GM12878 (cell line): Measurements from ENCODE around the gene GNPTAB. TPM values are rescaled to one million over a fixed set of nuclear protein-coding genes. Genes with fewer than 3 reads are reported as not detected.
A peak's percentile ranks its signal among the peaks of the same experiment; 100 is the strongest.

Experiments used
- BCL11A ChIP-seq: IDR thresholded peaks from 2 replicates; pipeline ENCODE4 v1.6.1; 2011; ENCODE audit warnings: low read depth, low read length
- CBFB ChIP-seq: IDR thresholded peaks from 2 replicates; pipeline ENCODE4 v1.6.1; 2016; ENCODE audit warnings: antibody characterized with exemption, low read depth
- CTCF ChIP-seq, 3 experiments: IDR thresholded peaks in 2 of 3; conservative IDR thresholded peaks in 1 of 3; 2 replicates each; pipeline ENCODE4 v1.5.1; 2011; ENCODE audit warnings: low read depth in 3 of 3, low read length in 3 of 3, mild to moderate bottlenecking in 3 of 3, control low read depth in 2 of 3, moderate library complexity in 2 of 3, inconsistent platforms in 1 of 3, mixed read lengths in 1 of 3; ENCODE audit not compliant: control insufficient read depth in 2 of 3, insufficient read depth in 1 of 3; ENCODE audit errors: extremely low read depth in 1 of 3
- ESRRA ChIP-seq: IDR thresholded peaks from 2 replicates; pipeline ENCODE4 v1.6.1; 2012; ENCODE audit warnings: mild to moderate bottlenecking, low read length, improper control_type of control experiment
- FOXM1 ChIP-seq: IDR thresholded peaks from 2 replicates; pipeline ENCODE4 v1.6.1; 2012; ENCODE audit warnings: low read depth, mild to moderate bottlenecking, inconsistent platforms, low read length, moderate library complexity
- GATAD2B ChIP-seq: fragments of 450-650 bp; conservative IDR thresholded peaks from 2 replicates; pipeline ENCODE4 v1.6.1; 2017; ENCODE audit warnings: low read depth, mild to moderate bottlenecking, moderate library complexity
- IKZF1 ChIP-seq: fragments of 450-650 bp; conservative IDR thresholded peaks from 2 replicates; pipeline ENCODE4 v1.6.1; 2017; ENCODE audit warnings: antibody characterized with exemption, mild to moderate bottlenecking
- IKZF2 ChIP-seq, 2 experiments: fragments of 450-650 bp; IDR thresholded peaks; 2 replicates each; pipeline ENCODE4 v1.6.1; 2017; ENCODE audit warnings: mild to moderate bottlenecking in 2 of 2, moderate library complexity in 2 of 2
- IRF4 ChIP-seq: IDR thresholded peaks from 2 replicates; pipeline ENCODE4 v1.6.1; 2011; ENCODE audit warnings: low read depth, low read length
- JUND ChIP-seq: IDR thresholded peaks from 2 replicates; pipeline ENCODE4 v1.6.1; 2012; ENCODE audit warnings: low read depth, mild to moderate bottlenecking, low read length, improper control_type of control experiment, moderate library complexity
- NFYB ChIP-seq: IDR thresholded peaks from 2 replicates; pipeline ENCODE4 v1.6.1; 2011; ENCODE audit warnings: low read depth, mild to moderate bottlenecking, low read length, improper control_type of control experiment, moderate library complexity; ENCODE audit not compliant: insufficient read depth
- NR2F1 ChIP-seq: fragments of 450-650 bp; conservative IDR thresholded peaks from 2 replicates; pipeline ENCODE4 v1.6.1; 2017; ENCODE audit warnings: mild to moderate bottlenecking
- PAX5 ChIP-seq: IDR thresholded peaks from 2 replicates; pipeline ENCODE4 v1.6.1; 2011; ENCODE audit warnings: low read depth, low read length, borderline replicate concordance
- PAX8 ChIP-seq: fragments of 450-650 bp; IDR thresholded peaks from 2 replicates; pipeline ENCODE4 v1.6.1; 2017; ENCODE audit warnings: mild to moderate bottlenecking, moderate library complexity
- PBX3 ChIP-seq: IDR thresholded peaks from 2 replicates; pipeline ENCODE4 v1.6.1; 2011; ENCODE audit warnings: mild to moderate bottlenecking, low read depth, low read length, moderate library complexity; ENCODE audit not compliant: insufficient replicate concordance
- PML ChIP-seq: IDR thresholded peaks from 2 replicates; pipeline ENCODE4 v1.6.1; 2012; ENCODE audit warnings: low read length, inconsistent platforms
- POLR2A ChIP-seq: IDR thresholded peaks from 2 replicates; pipeline ENCODE4 v1.6.1; 2011; ENCODE audit warnings: low read depth, mild to moderate bottlenecking, low read length
- POLR2AphosphoS2 ChIP-seq: IDR thresholded peaks from 2 replicates; pipeline ENCODE4 v1.6.1; 2011; ENCODE audit warnings: low read depth, mild to moderate bottlenecking, low read length, improper control_type of control experiment, moderate library complexity
- POLR2AphosphoS5 ChIP-seq: IDR thresholded peaks from 2 replicates; pipeline ENCODE4 v1.6.1; 2011; ENCODE audit warnings: mild to moderate bottlenecking, low read length, inconsistent platforms
- RB1 ChIP-seq: fragments of 450-650 bp; formaldehyde crosslinking; IDR thresholded peaks from 2 replicates; pipeline ENCODE4 v1.6.1; 2017; ENCODE audit warnings: mild to moderate bottlenecking, borderline replicate concordance
- SIN3A ChIP-seq: IDR thresholded peaks from 2 replicates; pipeline ENCODE4 v1.6.1; 2012; ENCODE audit warnings: low read depth, low read length, improper control_type of control experiment
- SMAD5 ChIP-seq: IDR thresholded peaks from 2 replicates; pipeline ENCODE4 v1.6.1; 2016; ENCODE audit warnings: antibody characterized with exemption, low read depth
- SMARCA5 ChIP-seq: fragments of 450-650 bp; IDR thresholded peaks from 2 replicates; pipeline ENCODE4 v1.6.1; 2017; ENCODE audit warnings: mild to moderate bottlenecking
- WRNIP1 ChIP-seq: IDR thresholded peaks from 2 replicates; pipeline ENCODE4 v1.6.1; 2011; ENCODE audit warnings: low read depth, low read length, improper control_type of control experiment, borderline replicate concordance
- ZBED1 ChIP-seq: IDR thresholded peaks from 2 replicates; pipeline ENCODE4 v1.6.1; 2016; ENCODE audit warnings: borderline replicate concordance
- ZNF217 ChIP-seq: fragments of 450-650 bp; IDR thresholded peaks from 2 replicates; pipeline ENCODE4 v1.6.1; 2017; ENCODE audit warnings: antibody characterized with exemption, mild to moderate bottlenecking
- ZNF24 ChIP-seq: fragments of 450-650 bp; IDR thresholded peaks from 2 replicates; pipeline ENCODE4 v1.6.1; 2017; ENCODE audit warnings: antibody characterized with exemption, mild to moderate bottlenecking
- polyA plus RNA-seq, 11 experiments: library from polyadenylated mRNA; depleted of rRNA in 4 of 11; unstranded in 6 of 11; stranded (reverse) in 5 of 11; fragments of >200 nt; fragmentation: Nextera tagmentation in 4 of 11; fragmentation: Illumina TruSeq in 1 of 11; extraction: Ambion mirVana in 4 of 11; extraction: Trizol in 1 of 11; gene quantifications; 1 replicate in 1 of 11; 2 replicates in 10 of 11; pipeline versions ENCODE4 v1.2.1 to v1.2.3, GENCODE V29; 2011 to 2016; ENCODE audit warnings: inconsistent platforms in 2 of 11, missing spikeins in 2 of 11, low read depth in 1 of 11
- total RNA-seq, 4 experiments: library from RNA; depleted of rRNA in 3 of 4; stranded (reverse); fragments of >200 nt in 3 of 4; fragmentation: Illumina TruSeq in 1 of 4; extraction: Trizol in 1 of 4; gene quantifications; 2 replicates each; pipeline versions ENCODE4 v1.2.1 to v1.2.3, GENCODE V29; 2013 to 2021
- TF ChIP-seq, protein P1 (sequence below): fragments of 450-650 bp; IDR thresholded peaks from 2 replicates; pipeline ENCODE4 v1.6.1; 2017; ENCODE audit warnings: mild to moderate bottlenecking, low read depth, inconsistent platforms; ENCODE audit not compliant: poor library complexity, severe bottlenecking

GNPTAB gene
- total and polyA plus RNA-seq, 10 of the 15 experiments (the other 5 are each of a cell fraction or from before 2014, with no cell fraction given), result 9.8 to 38.9 (median 35.3) TPM

DNA sequence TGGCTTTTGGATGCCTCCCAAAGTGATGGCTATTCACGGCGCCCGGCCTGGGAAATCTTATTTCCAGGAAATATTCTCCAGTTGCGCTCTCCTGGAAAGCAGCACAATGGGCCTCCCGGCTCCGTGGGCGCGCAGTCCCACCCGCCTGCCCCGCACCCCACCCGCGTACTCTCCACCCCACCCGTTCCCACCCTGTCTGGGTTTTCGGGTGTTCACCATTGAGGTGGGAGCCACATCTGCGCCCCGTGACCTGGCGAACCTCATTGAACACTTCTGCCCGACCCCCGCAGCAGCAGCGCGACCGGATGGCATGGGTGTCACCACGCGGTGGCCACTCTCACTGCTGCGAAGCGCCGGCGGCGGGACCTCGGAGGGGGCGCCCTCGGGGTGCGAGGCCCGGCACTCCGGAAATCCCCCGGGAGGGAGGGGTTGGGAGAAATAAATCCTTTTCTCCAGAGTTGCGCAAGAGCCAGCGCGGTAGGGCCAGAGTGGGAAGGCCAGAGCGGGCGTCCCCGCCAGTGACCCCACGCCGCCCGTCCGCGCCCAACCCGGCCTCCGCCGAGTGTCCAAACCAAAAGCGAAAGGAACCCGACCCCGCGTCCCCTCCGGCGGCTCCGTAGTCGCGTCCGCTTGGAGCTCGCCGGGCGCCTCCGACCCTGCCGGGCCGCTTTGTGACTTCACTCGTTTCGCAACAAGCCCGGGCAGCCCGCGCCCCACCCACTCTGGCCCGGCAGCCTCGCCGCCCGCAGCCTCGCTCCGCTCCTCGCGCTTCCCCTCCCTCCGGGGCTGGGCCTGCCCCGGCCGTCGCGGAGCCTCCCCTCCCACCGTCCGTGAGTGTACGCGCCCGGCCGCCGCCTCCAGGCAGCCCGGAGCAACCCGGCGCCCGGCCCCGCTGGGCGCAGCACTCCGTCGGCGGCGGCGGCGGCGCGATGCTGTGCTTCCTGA lies 46.4 kb upstream of the GNPTAB start, which contains the start of gene DRAM1 (continued):
- peak; percentile 10 to 40 (median 36); a peak in 3 of 6 replicates for TF ChIP-seq CTCF (IDR thresholded peaks at IDR 0.05 in 2 of 3, conservative IDR thresholded peaks at IDR 0.05 in 1 of 3; ENCODE audit: control insufficient read depth in 2 of 3, extremely low read depth in 1 of 3, insufficient read depth in 1 of 3, low read depth in 3 of 3, low read length in 3 of 3)
- peak; percentile 88; the same call in 1 of the 2 replicates for TF ChIP-seq GATAD2B
- no peak for TF ChIP-seq ZBED1
- peak; percentile 66; the same call in 1 of the 2 replicates for TF ChIP-seq ZNF24
- TF ChIP-seq CBFB, result peak; percentile 1; the same call in 1 of the 2 replicates
- TF ChIP-seq SMARCA5, result peak; percentile 100
- TF ChIP-seq ZNF217, result peak; percentile 98
- TF ChIP-seq, protein P1, sequence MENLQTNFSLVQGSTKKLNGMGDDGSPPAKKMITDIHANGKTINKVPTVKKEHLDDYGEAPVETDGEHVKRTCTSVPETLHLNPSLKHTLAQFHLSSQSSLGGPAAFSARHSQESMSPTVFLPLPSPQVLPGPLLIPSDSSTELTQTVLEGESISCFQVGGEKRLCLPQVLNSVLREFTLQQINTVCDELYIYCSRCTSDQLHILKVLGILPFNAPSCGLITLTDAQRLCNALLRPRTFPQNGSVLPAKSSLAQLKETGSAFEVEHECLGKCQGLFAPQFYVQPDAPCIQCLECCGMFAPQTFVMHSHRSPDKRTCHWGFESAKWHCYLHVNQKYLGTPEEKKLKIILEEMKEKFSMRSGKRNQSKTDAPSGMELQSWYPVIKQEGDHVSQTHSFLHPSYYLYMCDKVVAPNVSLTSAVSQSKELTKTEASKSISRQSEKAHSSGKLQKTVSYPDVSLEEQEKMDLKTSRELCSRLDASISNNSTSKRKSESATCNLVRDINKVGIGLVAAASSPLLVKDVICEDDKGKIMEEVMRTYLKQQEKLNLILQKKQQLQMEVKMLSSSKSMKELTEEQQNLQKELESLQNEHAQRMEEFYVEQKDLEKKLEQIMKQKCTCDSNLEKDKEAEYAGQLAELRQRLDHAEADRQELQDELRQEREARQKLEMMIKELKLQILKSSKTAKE, result no peak
- no peak for TF ChIP-seq IRF4
- TF ChIP-seq JUND, result no peak; the same call in 1 of the 2 replicates
- no peak; the same call in 1 of the 2 replicates for TF ChIP-seq ESRRA
- TF ChIP-seq POLR2A, result peak; percentile 89
- peak; percentile 91 for TF ChIP-seq IKZF1
- peak; percentile 91 for TF ChIP-seq NR2F1
- no peak for TF ChIP-seq PML
- peak; percentile 26; the same call in 1 of the 2 replicates for TF ChIP-seq PAX5
- TF ChIP-seq WRNIP1, result no peak
- TF ChIP-seq PBX3, result no peak
- no peak; the same call in 1 of the 2 replicates for TF ChIP-seq SIN3A
- TF ChIP-seq POLR2AphosphoS5, result peak; percentile 91
- TF ChIP-seq FOXM1, result 0 out of 2 replicates have a peak, but pooled peaks have one; percentile 38
- no peak for TF ChIP-seq NFYB
- TF ChIP-seq IKZF2 (IDR thresholded peaks at IDR 0.05), result peak; percentile 42 to 67
- peak; percentile 80; the same call in 1 of the 2 replicates for TF ChIP-seq POLR2AphosphoS2
- 0 out of 2 replicates have a peak, but pooled peaks have one; percentile 37 for TF ChIP-seq SMAD5
- TF ChIP-seq BCL11A, result no peak; the same call in 1 of the 2 replicates
- no peak for TF ChIP-seq PAX8
- peak; percentile 70 for TF ChIP-seq RB1
